Measurements from ENCODE around the gene METTL18.

METTL18 gene

DNA sequence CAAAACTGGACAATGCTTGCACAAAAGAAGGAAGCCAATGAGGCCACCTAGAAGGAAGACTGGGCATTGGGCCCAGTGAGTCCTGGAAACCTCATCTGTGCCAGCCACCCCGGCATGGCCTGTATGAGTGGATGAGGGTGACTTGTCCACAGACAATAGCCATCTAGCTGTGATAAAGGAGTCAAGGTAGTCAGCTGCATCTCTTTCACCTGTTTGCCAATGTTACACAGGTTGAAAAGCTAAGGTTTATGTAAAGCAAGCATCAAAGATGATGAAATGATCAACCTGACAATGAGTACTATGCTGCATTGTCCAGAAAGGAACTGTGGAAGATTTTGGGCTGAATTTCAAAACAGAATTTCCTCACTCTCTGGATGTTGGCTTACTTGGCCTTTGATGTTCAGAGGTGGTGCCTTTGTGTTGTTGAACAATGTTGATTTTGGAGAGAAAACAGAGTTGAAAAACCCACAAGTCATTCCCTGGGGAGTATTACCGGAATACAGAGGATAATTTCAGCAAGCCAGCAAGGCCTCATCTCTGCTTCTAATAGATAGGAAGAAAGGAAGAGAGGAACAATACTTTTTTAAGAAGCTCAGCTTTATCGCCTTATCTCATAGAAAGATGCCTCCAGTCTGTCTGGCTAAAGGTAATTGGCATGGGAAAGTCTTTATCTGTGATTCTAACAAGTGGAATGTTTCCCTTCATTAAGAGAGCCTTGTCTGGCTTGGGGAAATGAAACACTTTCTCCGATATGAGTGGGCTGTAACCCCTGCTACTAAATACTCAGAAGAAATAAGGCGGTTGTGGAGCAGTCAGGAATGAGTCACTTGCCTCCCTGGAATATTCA, 49.5 kb downstream of the METTL18 start:
- Histone ChIP-seq H3K9ac (ENCODE audit: low read depth, low read length) (no peak overlapping the region), H3K9me3 (ENCODE audit: control insufficient read depth, insufficient read depth, low read length) (no peaks in the 10 kb centered on the region), H3K4me1 (ENCODE audit: control insufficient read depth, insufficient read depth, low read length) (peaks cover 9% of the 10 kb centered on the region), H3K4me3 (ENCODE audit: low read depth, low read length) (no peak overlapping the region), H3K36me3 (ENCODE audit: control insufficient read depth, insufficient read depth, low read length) (no peaks in the 10 kb centered on the region), H3K27me3 (ENCODE audit: control insufficient read depth, insufficient read depth, low read length) (no peaks in the 10 kb centered on the region)

All from iPS-15b (cell line).